Activated naive CD4-positive, alpha-beta T cell treated with anti-CD3 and anti-CD28 coated beads, Interleukin-2, amount 10 ng/mL, durations not matched to agents 7 days and 5 days (primary cell): ENCODE data around the gene TM2D3.
"Not testable (repeated sequence)": the region's sequence is repeated elsewhere in the genome, so short reads cannot be mapped to it uniquely, and the experiment has no call there.

ENCODE experiments used
- CTCF ChIA-PET: fragments of 350-600 bp; sonication (Branson Sonifier 250); formaldehyde crosslinking; loops from one replicate; lab custom pipeline; 2021; ENCODE audit warnings: antibody characterized with exemption; lab: Charles Lee
- DNase-seq: peaks from one replicate; pipeline ENCODE4 v3.0.0-alpha.2; 2020
- H3K27ac Mint-ChIP-seq: one replicate; pipeline ENCODE4 v1.8.0; 2021; ENCODE audit warnings: mild to moderate bottlenecking, moderate library complexity, mixed read lengths
- H3K27me3 Mint-ChIP-seq: one replicate; pipeline ENCODE4 v1.8.0; 2021; ENCODE audit warnings: mild to moderate bottlenecking, mixed read lengths
- H3K36me3 Mint-ChIP-seq: one replicate; pipeline ENCODE4 v1.8.0; 2021; ENCODE audit warnings: mixed read lengths
- H3K4me1 Mint-ChIP-seq: one replicate; pipeline ENCODE4 v1.8.0; 2021; ENCODE audit warnings: mixed read lengths
- H3K4me3 Mint-ChIP-seq: one replicate; pipeline ENCODE4 v1.8.0; 2021; ENCODE audit warnings: mild to moderate bottlenecking, moderate library complexity, mixed read lengths
- H3K9me3 Mint-ChIP-seq: one replicate; pipeline ENCODE4 v1.8.0; 2021; ENCODE audit warnings: mixed read lengths

TM2D3 gene

GRCh38 chr15:101672298-101672697 is 20.1 kb upstream of the TM2D3 start:
- no peak overlapping the region for H3K27ac Mint-ChIP-seq
- CTCF ChIA-PET: interaction anchor here (1.0 kb wide), 1 partner anchor 31 kb away, joined by 3 read pairs; no protein-coding TSS in a partner anchor
- DNase-seq: no peak
- no peak overlapping the region for H3K4me3 Mint-ChIP-seq
- H3K9me3 Mint-ChIP-seq: no peaks in the 10 kb centered on the region
- H3K27me3 Mint-ChIP-seq: no peaks in the 10 kb centered on the region
- H3K4me1 Mint-ChIP-seq: no peaks in the 10 kb centered on the region
- peaks cover 40% of the 10 kb centered on the region for H3K36me3 Mint-ChIP-seq

GRCh38 chr15:101669744-101670143 is 17.6 kb upstream of the TM2D3 start:
- H3K27me3 Mint-ChIP-seq: no peaks in the 10 kb centered on the region
- no peaks in the 10 kb centered on the region for H3K9me3 Mint-ChIP-seq
- no peaks in the 10 kb centered on the region for H3K4me1 Mint-ChIP-seq
- peaks cover 41% of the 10 kb centered on the region for H3K36me3 Mint-ChIP-seq
- H3K27ac Mint-ChIP-seq: no peak overlapping the region
- DNase-seq: no peak
- CTCF ChIA-PET: no interaction called here
- no peak overlapping the region for H3K4me3 Mint-ChIP-seq

GRCh38 chr15:101667881-101668280 is 15.7 kb upstream of the TM2D3 start:
- Mint-ChIP-seq H3K27me3 (no peaks in the 10 kb centered on the region), H3K27ac (no peak overlapping the region), H3K9me3 (no peaks in the 10 kb centered on the region), H3K4me1 (no peaks in the 10 kb centered on the region), H3K4me3 (no peak overlapping the region), H3K36me3 (peaks cover 29% of the 10 kb centered on the region)
- DNase-seq: no peak
- CTCF ChIA-PET: interaction anchor here (1.9 kb wide), 1 partner anchor 15 kb away, joined by 5 read pairs; no protein-coding TSS in a partner anchor

GRCh38 chr15:101664303-101664913 is 12.2 kb upstream of the TM2D3 start:
- no peak for DNase-seq
- no peaks in the 10 kb centered on the region for H3K27me3 Mint-ChIP-seq
- no peaks in the 10 kb centered on the region for H3K9me3 Mint-ChIP-seq
- CTCF ChIA-PET: no interaction called here
- H3K4me3 Mint-ChIP-seq: no peak overlapping the region
- H3K27ac Mint-ChIP-seq: no peak overlapping the region
- peaks cover 13% of the 10 kb centered on the region for H3K36me3 Mint-ChIP-seq
- no peaks in the 10 kb centered on the region for H3K4me1 Mint-ChIP-seq

- no peak overlapping the region for H3K4me3 Mint-ChIP-seq
- H3K36me3 Mint-ChIP-seq: peaks cover 7% of the 10 kb centered on the region
- no peak for DNase-seq
- no peak overlapping the region for H3K27ac Mint-ChIP-seq
- H3K4me1 Mint-ChIP-seq: no peaks in the 10 kb centered on the region
- CTCF ChIA-PET: no interaction called here
- H3K27me3 Mint-ChIP-seq: no peaks in the 10 kb centered on the region
- H3K9me3 Mint-ChIP-seq: no peaks in the 10 kb centered on the region
Measured at GRCh38 chr15:101662203-101662602, 10.0 kb upstream of the TM2D3 start.

- Mint-ChIP-seq H3K27ac (no peak overlapping the region), H3K27me3 (no peaks in the 10 kb centered on the region), H3K9me3 (no peaks in the 10 kb centered on the region), H3K4me3 (no peak overlapping the region), H3K36me3 (peaks cover 4% of the 10 kb centered on the region), H3K4me1 (no peaks in the 10 kb centered on the region)
- CTCF ChIA-PET: interaction anchor here (1.1 kb wide), 1 partner anchor 19 kb away, joined by 3 read pairs; no protein-coding TSS in a partner anchor
- no peak for DNase-seq
Measured at GRCh38 chr15:101660005-101660404, 7.8 kb upstream of the TM2D3 start.

- Mint-ChIP-seq H3K27me3 (no peaks in the 10 kb centered on the region), H3K27ac (no peak overlapping the region), H3K9me3 (no peaks in the 10 kb centered on the region), H3K4me1 (peaks cover 12% of the 10 kb centered on the region), H3K4me3 (no peak overlapping the region), H3K36me3 (peaks cover 7% of the 10 kb centered on the region)
- CTCF ChIA-PET: interaction anchor here (0.6 kb wide), 1 partner anchor 9 kb away, joined by 4 read pairs; no protein-coding TSS in a partner anchor
- no peak for DNase-seq
Measured at GRCh38 chr15:101657968-101658784, 6.0 kb upstream of the TM2D3 start.

- no peak overlapping the region for H3K4me3 Mint-ChIP-seq
- no peak for DNase-seq
- CTCF ChIA-PET: no interaction called here
- H3K27me3 Mint-ChIP-seq: no peaks in the 10 kb centered on the region
- H3K36me3 Mint-ChIP-seq: peaks cover 7% of the 10 kb centered on the region
- peaks cover 12% of the 10 kb centered on the region for H3K4me1 Mint-ChIP-seq
- no peak overlapping the region for H3K27ac Mint-ChIP-seq
- H3K9me3 Mint-ChIP-seq: no peaks in the 10 kb centered on the region
Measured at GRCh38 chr15:101657171-101657570, 5.0 kb upstream of the TM2D3 start.

- Mint-ChIP-seq H3K4me3 (peak overlapping the region; percentile 36), H3K27ac (peak overlapping the region; percentile 17), H3K4me1 (peaks cover 27% of the 10 kb centered on the region)
- peak; percentile 35 for DNase-seq
- not testable (repeated sequence) for H3K27me3 Mint-ChIP-seq, H3K9me3 Mint-ChIP-seq, H3K36me3 Mint-ChIP-seq
- CTCF ChIA-PET: interaction anchor here (0.7 to 3.4 kb wide), 4 partner anchors 14 to 374 kb away, joined by 3 to 15 read pairs (median 5); partner anchors contain the start of gene SNRPA1
Measured at GRCh38 chr15:101654624-101655337, 2.6 kb upstream of the TM2D3 start.

- DNase-seq: no peak
- Mint-ChIP-seq H3K4me3 (peak overlapping the region; percentile 36), H3K27ac (peak overlapping the region; percentile 17)
Measured at GRCh38 chr15:101654171-101654570, 2.0 kb upstream of the TM2D3 start.

GRCh38 chr15:101652786-101653430 is 727 bp upstream of the TM2D3 start:
- no peaks in the 10 kb centered on the region for H3K9me3 Mint-ChIP-seq
- peak overlapping the region; percentile 85 for H3K4me3 Mint-ChIP-seq
- H3K36me3 Mint-ChIP-seq: peaks cover 18% of the 10 kb centered on the region
- peak overlapping the region; percentile 98 for H3K27ac Mint-ChIP-seq
- peaks cover 40% of the 10 kb centered on the region for H3K4me1 Mint-ChIP-seq
- no peak for DNase-seq
- H3K27me3 Mint-ChIP-seq: no peaks in the 10 kb centered on the region
- CTCF ChIA-PET: interaction anchor here (0.8 to 3.4 kb wide), 2 partner anchors 11 to 364 kb away, joined by 3 to 15 read pairs; no protein-coding TSS in a partner anchor

More at GRCh38 chr15:101654171-101654570, 2.0 kb upstream of the TM2D3 start:
- Mint-ChIP-seq H3K27me3 (no peaks in the 10 kb centered on the region), H3K4me1 (peaks cover 33% of the 10 kb centered on the region), H3K36me3 (peaks cover 9% of the 10 kb centered on the region), H3K9me3 (no peaks in the 10 kb centered on the region)
- CTCF ChIA-PET: interaction anchor here (3.4 kb wide), 1 partner anchor 365 kb away, joined by 15 read pairs; no protein-coding TSS in a partner anchor

- Mint-ChIP-seq H3K4me1 (peaks cover 40% of the 10 kb centered on the region), H3K36me3 (peaks cover 24% of the 10 kb centered on the region), H3K27ac (peak overlapping the region; percentile 98), H3K27me3 (no peaks in the 10 kb centered on the region), H3K4me3 (peak overlapping the region; percentile 85), H3K9me3 (no peaks in the 10 kb centered on the region)
- DNase-seq: no peak
- CTCF ChIA-PET: interaction anchor here (1.2 kb wide), 1 partner anchor 363 kb away, joined by 5 read pairs; no protein-coding TSS in a partner anchor
Measured at GRCh38 chr15:101651554-101652097, 555 bp downstream of the TM2D3 start.

- Mint-ChIP-seq H3K27me3 (no peaks in the 10 kb centered on the region), H3K9me3 (no peaks in the 10 kb centered on the region), H3K4me3 (peak overlapping the region; percentile 85), H3K4me1 (peaks cover 40% of the 10 kb centered on the region), H3K27ac (peak overlapping the region; percentile 1), H3K36me3 (peaks cover 35% of the 10 kb centered on the region)
- no peak for DNase-seq
- CTCF ChIA-PET: interaction anchor here (1.2 to 1.4 kb wide), 2 partner anchors 9 to 330 kb away, joined by 3 to 6 read pairs; no protein-coding TSS in a partner anchor
Measured at GRCh38 chr15:101650145-101650544, 2.0 kb downstream of the TM2D3 start.
